ENCODE measurements around the gene PABPC1L.

PABPC1L gene

DNA sequence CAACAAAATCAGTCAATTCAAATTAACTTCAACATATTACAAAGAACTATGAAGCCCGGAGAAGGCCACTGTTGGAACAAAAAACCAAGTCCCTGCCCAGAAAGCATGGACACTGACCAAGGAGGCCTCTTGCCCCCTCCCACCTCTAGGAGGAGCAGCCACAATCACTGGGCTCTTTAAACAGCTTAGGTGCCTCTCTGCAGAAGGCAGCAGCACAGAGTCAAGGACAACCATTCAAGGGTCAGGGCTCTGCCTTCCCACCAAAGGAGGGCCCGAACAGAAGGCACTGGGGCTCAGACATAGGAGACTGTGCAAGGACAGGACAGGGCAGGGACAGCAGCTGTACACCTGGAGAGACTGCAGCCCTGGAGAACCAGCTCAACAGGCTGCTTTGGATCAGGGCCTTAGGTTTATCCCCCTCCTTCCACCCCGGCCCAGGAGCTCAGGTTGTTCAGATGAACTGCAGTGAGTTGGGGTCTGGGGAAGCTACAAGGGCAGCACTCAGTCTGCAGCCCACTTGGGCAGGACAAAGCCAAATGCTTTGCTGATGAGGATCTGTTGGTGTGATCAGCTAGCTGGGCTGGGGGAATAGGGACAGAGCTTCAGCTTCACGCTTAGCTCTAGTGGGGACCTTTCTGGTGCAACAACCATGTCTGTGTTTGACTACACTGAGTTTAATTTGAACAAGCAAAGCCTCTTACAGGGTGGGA, 32.6 kb downstream of the PABPC1L start:
- DNase-seq (ENCODE audit: low read depth), result no peak

DNA sequence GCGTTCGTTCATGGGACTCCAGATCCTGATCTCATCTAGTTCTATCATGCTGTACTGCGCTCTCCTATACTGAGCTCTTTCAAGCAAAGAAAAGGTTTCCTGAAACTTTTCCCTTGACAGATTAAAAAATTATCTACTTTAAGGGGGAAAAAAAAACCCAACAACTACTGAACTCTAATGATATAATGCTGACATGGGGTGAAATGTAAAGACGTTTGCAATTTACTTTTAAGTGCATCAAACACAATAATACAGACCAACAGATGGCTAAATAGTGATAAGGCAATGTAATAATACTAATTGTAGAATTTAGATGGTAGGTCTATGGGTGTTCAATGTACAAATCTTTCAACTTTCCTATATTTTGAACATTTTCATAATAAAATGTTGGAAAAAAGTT, 34.0 kb downstream of the PABPC1L start:
- DNase-seq (ENCODE audit: low read depth), result no peak

DNA sequence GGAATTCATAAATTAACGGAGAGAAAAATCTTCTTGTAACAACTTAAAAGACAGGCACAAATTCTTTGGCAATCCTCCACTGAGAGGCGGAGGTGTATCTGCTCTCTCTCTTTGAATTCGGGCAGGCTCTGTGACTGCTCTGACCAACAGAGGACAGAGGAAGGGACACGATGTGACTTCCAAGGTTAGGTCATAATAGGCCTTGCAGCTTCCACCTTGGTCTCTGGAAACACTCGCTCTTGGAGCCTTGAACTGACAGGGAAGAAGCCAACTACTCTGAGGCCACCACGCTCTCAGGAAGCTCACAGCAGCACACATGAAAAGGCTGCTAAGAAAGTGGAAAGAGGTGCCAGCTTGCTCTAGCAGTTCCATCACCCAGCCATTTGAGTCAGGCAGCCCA, 35.4 kb downstream of the PABPC1L start:
- no peak for DNase-seq (ENCODE audit: low read depth)

DNA sequence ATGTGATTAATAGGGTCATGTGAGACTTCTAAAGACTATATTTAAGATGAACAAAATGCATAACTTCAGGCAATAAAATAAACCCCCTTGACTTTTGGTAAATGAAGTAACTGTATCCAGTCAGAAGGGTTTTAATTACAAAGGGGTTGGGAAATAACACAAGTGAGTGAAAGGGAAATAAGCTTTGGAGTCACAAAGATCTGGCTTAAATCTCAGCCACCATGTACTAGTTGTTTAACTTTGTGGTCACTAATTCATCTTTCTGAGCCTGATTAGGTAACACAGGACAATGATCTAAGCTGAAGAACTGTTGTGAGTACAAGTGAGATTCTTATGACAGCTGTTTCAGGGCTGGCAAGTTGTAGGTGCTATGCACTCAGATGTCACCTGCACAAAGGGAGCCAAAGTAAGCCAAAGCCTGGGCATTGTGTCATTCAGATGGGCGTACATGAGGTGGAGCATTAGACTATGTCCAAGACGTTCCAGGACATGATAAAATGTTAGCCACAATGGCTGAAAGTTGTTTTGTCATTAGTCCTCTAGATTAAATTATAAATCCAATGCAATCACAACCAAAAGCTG, 36.5 kb downstream of the PABPC1L start:
- DNase-seq (ENCODE audit: low read depth), result no peak

DNA sequence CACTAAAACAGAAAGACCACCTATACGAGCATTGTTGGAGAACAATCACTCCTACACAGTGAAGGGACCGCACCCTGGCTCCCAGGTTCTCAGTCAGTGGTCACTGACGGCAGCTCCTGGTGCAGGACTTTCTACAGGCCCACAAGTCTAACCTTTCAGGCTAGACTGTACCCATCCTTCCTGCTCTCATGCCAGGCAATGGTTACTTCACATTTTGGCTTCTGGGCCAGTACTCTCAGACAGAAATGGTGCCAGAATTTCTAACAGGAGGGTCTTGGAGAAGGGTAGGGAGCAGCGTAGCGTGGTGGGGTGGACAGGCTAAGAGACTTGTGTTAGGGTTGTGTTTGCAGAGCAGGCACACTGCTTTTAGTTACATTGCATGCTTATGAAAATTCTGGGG, 38.2 kb downstream of the PABPC1L start:
- no peak for DNase-seq (ENCODE audit: low read depth)

DNA sequence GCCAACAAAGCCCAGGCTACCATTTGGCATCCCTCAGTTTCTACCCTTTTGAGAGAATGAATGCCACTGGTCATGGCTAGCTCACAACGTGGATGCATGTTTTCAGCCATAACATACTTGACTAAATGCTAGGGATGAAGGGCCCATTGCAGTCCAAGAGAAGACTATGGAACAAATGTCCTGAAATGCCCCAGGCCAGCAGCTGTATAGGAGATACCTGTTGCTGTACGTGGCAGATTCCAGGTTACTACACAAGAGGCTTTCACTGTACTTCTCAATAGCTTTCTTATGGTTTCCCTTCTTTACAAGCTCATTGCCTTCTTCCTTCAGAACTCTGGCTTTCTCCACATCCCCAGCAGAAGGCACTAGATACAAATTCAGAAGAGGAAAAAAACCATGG, 38.7 kb downstream of the PABPC1L start:
- DNase-seq (ENCODE audit: low read depth), result no peak

DNA sequence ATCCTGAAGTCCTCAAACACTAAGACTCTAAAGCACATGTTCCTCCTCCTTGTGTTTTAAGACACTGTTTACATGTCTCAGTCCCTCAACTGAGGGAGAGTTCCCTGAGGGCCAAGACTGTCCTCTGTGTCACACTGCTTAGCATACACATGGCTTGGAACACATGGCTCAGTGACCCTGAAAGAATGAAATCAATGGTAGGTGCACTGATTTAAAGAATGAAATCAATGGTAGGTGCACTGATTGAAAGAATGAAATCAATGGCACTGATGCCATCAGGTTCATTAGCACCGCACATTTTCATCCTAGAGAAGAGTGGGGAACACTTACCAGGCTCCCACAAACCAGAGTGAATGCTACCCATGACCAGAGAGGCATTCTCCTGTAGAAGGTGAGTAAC, 40.5 kb downstream of the PABPC1L start:
- DNase-seq (ENCODE audit: low read depth), result no peak

DNA sequence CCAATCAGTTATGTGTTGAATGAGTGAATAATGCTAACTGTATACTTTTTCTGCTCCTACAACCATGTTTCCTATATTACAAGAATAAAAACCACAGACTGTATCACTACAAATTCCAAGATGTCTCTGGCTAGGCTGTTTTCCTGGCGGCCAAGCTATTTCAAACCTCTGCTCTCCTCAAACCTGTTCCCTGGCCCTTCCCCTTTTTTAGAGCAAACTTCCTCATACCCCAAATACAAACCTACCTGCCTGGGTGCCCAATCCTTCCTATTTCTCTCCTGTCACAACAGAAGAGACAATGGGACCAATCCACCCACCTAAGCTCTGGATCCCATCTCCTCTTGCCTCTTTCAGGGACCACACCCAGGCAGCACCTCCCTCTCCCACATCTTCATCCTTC, 42.9 kb downstream of the PABPC1L start:
- no peak for DNase-seq (ENCODE audit: low read depth)

DNA sequence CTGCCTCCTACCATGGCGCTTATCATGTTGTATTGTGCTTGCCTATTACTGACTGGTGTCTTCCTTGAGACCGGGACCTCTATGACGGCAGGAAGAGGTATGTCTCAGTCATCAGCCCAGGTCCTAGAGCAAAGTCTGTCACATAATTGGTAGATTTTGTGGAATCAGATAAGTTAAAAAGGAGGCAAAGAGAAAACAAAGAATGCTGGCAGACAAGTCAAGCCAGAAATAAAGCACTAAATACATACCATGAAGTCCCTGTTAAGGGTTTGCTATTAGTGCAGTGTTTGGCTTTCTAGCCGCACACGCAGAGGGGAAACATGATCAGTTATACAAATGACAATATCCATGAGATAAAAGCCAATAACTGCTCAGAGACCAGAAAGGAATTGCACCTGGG, 44.4 kb downstream of the PABPC1L start:
- no peak for DNase-seq (ENCODE audit: low read depth)

DNA sequence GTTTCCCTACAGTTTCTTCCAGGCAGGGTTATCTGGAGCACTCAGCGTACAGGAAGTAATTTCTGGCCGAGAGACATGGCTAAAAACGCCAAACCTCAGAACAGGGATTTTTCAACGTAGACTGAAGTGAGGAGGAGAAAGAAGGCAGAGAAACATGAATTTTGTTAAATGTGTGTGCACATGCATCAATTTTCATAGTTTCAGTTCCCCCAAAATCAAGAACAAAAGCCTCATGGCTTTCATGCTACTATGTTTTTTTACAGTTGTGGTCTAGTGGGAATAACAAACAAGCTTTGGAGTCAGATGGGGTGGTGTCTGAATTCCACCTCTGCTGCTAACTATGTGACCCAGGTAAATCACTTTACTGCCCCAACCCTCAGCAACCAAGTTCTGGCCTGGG, 45.4 kb downstream of the PABPC1L start:
- no peak for DNase-seq (ENCODE audit: low read depth)

DNA sequence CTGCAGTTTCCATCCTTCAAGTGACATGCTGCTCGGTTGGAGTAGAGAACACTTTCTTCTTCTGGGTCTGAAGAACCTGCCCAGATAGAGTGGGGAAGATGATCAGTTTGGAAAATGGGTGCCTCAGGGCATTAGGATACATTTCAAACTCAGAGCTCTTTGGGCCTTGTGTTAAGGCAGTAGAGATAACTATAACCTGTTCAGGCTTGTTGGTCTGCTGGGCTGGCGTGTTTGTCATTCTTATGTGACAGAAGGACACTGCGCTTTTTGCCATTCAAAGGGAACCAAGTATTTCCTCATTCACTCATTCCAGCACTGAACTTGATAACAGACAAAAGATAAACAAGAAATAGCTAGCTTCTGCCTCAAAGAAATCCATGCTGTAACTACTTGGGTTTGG, 46.5 kb downstream of the PABPC1L start:
- DNase-seq (ENCODE audit: low read depth), result no peak

DNA sequence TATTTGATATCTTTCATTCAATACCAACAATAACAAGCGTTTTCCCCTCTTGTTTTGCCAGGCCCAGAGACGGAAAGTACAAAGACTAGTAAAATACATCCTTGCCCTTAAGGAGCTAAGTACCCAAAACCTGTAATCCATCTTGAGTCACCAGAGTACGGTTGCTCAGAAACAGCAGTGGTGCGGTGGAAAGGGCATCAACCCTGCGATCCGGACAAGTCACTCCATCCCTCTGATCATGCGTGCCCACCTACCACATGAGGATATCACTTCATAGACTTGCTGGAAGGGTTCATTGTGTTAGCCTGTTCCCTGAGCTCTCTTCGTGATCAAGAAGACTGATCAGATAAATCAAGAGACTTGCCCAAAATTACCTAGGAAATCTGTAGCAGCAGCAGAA, 48.4 kb downstream of the PABPC1L start:
- DNase-seq (ENCODE audit: low read depth), result no peak

DNA sequence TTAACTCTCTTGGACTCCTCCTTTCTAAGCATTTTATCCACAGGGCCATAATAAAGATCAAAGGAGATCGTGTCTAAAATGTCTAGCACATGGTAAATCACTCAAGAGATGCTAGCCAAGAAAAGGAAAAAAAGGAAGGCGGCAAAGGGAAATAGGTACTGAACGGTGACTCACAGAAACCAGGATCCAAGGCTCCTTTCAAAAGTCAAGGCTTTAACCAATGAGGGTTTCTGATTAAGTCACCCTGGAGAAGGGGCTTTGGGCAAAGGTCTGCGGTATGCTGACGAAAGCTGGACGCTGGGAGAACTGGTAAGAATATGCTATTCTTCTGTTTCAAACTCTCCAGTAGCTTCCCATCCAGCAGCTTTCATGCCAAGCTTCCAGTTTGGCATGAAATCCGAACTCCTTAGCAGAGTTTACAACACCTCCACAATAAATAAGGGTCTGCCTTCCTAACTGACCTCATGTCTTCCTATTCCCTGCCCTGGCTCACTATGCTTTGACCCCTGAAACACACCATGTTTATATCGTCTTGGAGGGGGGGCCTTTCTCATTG, 49.3 kb downstream of the PABPC1L start:
- DNase-seq (ENCODE audit: low read depth), result no peak

DNA sequence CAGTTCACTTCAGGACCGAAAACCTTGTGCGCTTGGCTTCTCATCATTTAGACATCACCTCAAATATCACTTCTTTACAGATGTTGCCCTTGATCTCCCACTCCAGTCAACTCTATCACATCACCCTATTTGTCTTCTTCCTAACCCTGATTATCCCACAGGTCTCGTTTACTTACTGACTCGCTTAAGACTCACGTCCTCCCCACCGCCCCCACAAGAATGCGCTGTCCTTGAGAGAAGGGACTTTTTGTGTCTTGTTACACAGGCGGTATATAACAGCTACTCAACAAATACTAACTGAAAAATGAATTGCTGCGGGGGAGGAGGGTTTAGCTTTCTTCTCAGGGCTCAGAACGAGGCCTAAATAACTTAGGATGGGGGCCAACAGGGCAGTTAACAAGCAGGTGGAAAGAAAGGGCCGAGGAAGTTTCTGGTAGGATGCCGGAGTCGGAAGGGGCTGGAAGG, 49.8 kb downstream of the PABPC1L start:
- peak; percentile 51 for DNase-seq (ENCODE audit: low read depth)

DNA sequence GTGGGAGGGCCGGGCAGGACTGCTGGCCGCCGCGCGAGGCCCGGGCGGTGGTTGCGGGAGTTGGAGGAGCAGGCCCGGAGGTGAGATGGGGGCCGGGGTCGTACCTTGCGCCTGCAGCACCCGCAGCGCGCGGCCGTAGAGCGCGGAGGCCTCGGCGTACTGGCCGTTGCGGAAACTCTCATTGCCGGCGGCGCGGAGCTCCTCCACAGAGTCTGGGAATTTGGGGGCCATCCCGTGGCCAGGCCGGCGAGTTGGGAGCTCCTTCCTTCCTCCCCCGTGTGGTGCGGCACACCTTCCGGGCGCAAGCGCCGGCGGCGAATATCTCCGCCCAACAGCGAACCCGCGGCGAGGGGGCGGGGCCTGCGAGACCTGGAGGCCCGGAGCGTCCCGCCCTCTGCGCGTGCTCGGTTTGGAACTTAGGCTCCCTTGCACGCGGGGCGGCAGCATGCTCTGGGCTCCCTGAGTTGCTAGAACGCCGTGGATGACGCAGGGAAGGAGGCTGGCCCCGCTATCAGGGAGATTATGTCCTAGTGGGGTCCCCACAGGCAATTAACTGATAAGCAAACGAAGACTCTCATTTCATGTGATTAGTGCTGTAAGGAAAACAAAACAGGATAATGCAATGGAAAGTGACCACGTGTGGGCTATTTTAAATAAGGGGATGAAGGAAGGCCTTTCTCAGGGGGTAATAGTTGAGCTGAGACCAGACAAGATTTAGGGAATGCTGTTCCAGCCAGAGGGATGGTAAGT, 50.4 kb downstream of the PABPC1L start, which contains the start of gene TOMM34:
Gene TOMM34, minus strand, starts transcription at position 295 of the 750 bp plus-strand sequence. Its CDS starts 64 bp downstream, at position 231.
- peak; percentile 92 for DNase-seq (ENCODE audit: low read depth)

DNA sequence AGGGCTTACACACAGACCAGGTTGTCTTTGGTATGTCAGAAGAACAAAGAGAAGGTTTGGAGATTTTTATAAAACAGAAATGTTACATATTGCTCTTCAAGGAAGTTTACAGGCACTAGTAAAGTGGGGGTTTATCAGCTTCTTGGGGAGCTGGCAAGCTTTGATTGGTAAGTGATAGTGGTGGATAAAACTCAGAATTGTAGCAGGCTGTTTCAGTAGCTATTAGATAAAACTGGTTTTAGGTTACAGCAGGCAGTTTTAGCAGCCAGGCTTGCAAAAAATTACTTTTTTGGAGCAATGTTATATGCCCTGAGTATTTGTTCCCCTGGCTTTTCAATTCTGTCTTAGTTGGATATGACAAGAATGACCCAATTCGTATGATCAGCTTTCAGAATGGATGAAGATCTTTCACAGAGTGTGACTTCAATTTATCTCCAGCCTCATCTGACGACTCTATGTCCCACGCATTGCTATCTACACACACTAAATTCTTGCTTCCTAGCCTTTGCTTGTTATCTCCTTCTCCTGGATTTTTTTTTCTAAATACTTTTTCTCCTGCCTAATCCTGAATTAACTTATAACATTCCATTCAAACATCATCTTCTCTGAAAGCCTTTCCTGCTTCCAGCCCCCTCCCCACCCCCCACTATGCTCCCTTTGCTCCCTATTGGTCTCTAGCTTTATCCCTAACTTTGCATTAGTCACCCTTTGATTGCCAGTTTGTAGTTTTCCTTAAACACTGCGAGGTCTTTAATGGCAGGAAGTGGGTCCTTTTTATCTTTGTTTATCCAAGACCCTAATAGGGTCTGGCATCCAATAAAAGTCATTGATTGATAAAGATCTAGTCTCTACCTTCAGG, 51.4 kb downstream of the PABPC1L start:
- DNase-seq (ENCODE audit: low read depth), result no peak

DNA sequence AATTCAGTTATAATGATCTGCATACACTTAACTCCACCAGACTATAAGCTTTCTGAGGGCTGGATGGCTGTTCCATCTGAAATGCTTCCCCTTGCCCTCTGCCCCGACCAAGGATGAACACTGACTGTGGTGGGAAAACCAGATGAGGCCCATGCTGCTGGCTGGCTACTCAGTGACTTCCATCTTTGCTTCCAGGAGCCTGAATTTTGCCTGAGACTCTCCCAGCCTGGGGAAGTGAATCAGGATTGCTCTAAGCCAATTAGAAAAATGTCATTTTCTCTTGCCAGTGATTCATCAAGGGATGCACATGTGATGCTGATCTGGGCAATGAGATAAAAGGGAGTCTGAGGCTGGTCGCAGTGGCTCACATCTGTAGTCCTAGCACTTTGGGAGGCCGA, 52.0 kb downstream of the PABPC1L start:
- no peak for DNase-seq (ENCODE audit: low read depth)

DNA sequence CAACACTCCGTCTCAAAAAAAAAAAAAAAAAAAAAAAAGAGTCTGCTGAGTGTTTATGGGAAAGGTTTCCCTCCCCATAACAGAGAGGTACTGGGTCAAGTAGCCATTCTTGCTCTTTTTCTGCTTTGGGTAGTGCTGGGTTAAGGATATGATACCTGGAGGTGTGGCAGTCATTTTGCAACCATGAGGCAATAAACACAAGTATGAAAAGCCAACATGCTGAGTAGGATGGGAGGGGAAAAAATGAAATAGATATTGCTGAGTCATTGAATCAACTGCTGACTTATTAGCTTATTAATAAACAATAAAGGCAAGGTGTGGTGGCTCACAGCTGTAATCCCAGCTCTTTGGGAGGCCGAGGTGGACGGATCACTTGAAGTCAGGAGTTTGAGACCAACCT, 52.6 kb downstream of the PABPC1L start:
- DNase-seq (ENCODE audit: low read depth), result no peak

DNA sequence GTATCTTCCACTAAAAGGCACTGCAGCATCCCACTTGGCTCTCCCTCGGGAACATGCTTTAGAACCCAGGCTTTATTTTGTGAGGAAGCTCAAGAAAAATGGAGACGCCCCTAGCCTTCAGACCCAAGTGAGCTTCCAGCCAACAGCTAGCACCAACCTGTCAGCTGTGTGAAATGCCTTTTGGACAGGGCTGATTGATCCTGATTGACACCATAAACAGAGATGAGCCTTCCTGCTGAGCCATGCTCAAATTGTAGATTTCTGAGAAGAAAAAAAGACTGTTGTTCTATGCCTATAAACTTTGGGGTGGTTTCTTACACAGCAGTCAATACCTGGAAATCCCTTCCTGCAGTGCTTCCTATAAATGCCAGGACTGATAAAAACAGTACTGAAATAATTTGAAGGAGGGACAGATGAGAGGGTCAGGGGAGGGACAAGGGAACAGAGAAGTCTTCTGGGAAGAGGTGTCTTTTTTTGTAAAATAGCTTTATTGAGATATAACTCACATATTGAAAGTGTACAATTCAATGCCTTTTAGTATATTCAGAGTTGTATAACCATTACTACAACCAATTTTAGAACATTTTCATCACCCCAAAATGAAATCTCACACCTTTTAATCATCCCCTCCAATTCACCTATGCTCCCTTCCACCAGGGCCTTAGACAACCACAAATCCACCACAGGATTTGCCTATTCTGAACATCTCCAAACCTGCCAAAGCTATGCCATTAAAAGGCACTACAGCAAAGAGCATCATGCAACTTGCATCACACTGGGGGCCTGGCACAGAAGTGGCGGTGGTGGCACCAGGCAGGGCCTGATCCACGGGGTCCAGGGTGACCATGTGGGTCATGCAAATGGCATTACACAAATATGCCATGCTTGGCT, 53.7 kb downstream of the PABPC1L start:
- DNase-seq (ENCODE audit: low read depth), result no peak

DNA sequence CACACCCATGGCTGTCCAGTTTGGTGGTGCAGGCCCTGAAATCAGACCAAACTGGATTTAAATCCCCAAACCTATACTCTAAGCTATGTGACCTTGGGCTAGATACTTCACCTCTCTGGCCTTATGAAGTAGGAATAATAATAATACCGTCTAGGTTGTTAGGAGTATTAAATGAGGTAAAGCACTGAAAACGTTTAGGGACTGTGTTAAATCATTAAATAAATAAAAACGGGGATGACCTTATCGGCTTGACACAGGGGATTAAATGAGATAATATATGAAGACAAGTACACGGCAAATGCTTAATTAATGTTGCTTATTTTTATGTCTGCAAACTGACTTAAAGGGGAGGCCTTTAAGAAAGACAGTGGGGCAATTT, 55.8 kb downstream of the PABPC1L start:
- DNase-seq (ENCODE audit: low read depth), result no peak

Measured in stimulated activated CD8-positive, alpha-beta memory T cell treated with anti-CD3 and anti-CD28 coated beads, Interleukin-12 subunit alpha, Interleukin-12 subunit beta, amount 100 ng/mL, for 1 hour (primary cell).